Esophagus muscularis mucosa (tissue), 4 donors: Measurements from ENCODE around the gene CFAP157. TPM values are rescaled to one million over a fixed set of nuclear protein-coding genes. Genes with fewer than 3 reads are reported as not detected.

ENCODE experiments used
- DNase-seq: peaks from one replicate; pipeline ENCODE4 v3.0.0-alpha.2; 2017; ENCODE audit errors: extremely low spot score
- H3K27ac ChIP-seq, 4 donors: fragments of 200-600 bp; sonication (generic); replicated peaks in 1 of 4; 1 replicate in 3 of 4; 2 replicates in 1 of 4; pipeline ENCODE4 v1.5.1; 2016 to 2019; ENCODE audit warnings: mild to moderate bottlenecking in 1 of 4
- H3K27me3 ChIP-seq, 4 donors: fragments of 200-600 bp; sonication (generic); one replicate each; pipeline versions ENCODE4 v1.5.1 to v1.6.0; 2016 to 2019
- H3K36me3 ChIP-seq, 4 donors: fragments of 200-600 bp; sonication (generic); one replicate each; pipeline ENCODE4 v1.5.1; 2016 to 2019
- H3K4me1 ChIP-seq, 4 donors: fragments of 200-600 bp; sonication (generic); one replicate each; pipeline ENCODE4 v1.5.1; 2016 to 2019
- H3K4me3 ChIP-seq, 4 donors: fragments of 200-600 bp; sonication (generic); 1 replicate in 2 of 4; 2 replicates in 2 of 4; pipeline ENCODE4 v1.5.1; 2016 to 2019; ENCODE audit warnings: mild to moderate bottlenecking in 4 of 4, moderate library complexity in 1 of 4
- H3K9me3 ChIP-seq, 4 donors: fragments of 200-600 bp; sonication (generic); 1 replicate in 3 of 4; 2 replicates in 1 of 4; pipeline ENCODE4 v1.5.1; 2016 to 2019
- EP300 ChIP-seq: sonication (generic); formaldehyde crosslinking; IDR thresholded peaks from one replicate; pipeline ENCODE4 v1.6.1; 2017; ENCODE audit warnings: antibody characterized with exemption
- POLR2A ChIP-seq: fragments of 450-650 bp; IDR thresholded peaks from one replicate; pipeline ENCODE4 v1.6.1; 2017; ENCODE audit warnings: antibody characterized with exemption, moderate library complexity, mild to moderate bottlenecking, low read depth
- POLR2AphosphoS5 ChIP-seq, 2 donors: sonication (generic); formaldehyde crosslinking; IDR thresholded peaks; one replicate each; pipeline ENCODE4 v1.6.1; 2017; ENCODE audit warnings: antibody characterized with exemption in 2 of 2
- WGBS: methylation state at CpG from one replicate; pipeline ENCODE4 v1.1.5; 2018; 5-methylcytosine and 5-hydroxymethylcytosine counted together
- intact Hi-C: fragments of 100-400 bp; cut with DNase I; formaldehyde crosslinking; loops from one replicate; pipeline ENCODE4 v1.15.1; 2023
- total RNA-seq, 4 donors: library from RNA; depleted of rRNA; stranded (reverse); fragments of >200 nt; gene quantifications; one replicate each; pipeline versions ENCODE4 v1.1.0 to v1.2.1, GENCODE V29; 2016
- TF ChIP-seq, protein P1 (sequence below), 3 experiments: fragments of 200-600 bp in 2 of 3; fragments of 450-650 bp in 1 of 3; sonication (generic) in 2 of 3; IDR thresholded peaks; one replicate each; pipeline ENCODE4 v1.5.1; 2017 to 2019; ENCODE audit warnings: antibody characterized with exemption in 3 of 3, mild to moderate bottlenecking in 2 of 3, moderate library complexity in 1 of 3

Gene CFAP157
- total RNA-seq, 4 donors from 2014 or later: 0.26 to 0.42 TPM; not detected in 2

DNA sequence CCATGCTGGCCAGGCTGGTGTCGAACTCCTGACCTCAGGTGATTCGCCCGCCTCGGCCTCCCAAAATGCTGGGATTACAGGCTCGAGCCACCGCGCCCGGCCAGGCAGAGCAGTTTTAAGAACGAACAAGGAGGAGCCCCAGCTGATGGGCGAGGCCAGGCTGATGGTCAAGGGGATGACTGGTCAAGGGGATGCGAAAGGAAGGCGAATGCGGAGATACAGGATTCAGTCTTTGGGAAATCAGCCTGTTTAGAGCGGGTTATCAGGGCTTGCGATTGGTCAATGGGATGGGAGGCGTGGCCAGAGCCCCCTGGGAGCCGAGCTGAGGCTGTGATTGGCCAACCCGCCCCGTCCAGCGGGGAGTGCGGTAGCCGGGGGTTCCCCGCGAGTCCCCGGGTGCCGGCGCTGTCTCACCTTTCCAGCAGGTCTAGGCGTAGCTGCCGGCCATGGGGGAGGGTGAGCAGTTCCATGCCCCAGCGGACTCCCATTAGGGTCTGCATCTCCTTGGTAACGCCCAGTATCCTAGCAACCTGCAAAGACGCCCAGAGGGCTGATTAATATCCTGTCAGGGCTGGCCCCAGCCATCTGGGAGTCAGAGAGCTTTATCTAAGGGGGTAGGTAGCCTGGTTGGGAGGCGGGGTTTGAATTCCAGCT, 35.8 kb downstream of the CFAP157 start:
- H3K27ac ChIP-seq: peak overlapping the region; percentile 20 to 59 (median 30)
- DNase-seq: no peak
- intact Hi-C loops: no loop called here

DNA sequence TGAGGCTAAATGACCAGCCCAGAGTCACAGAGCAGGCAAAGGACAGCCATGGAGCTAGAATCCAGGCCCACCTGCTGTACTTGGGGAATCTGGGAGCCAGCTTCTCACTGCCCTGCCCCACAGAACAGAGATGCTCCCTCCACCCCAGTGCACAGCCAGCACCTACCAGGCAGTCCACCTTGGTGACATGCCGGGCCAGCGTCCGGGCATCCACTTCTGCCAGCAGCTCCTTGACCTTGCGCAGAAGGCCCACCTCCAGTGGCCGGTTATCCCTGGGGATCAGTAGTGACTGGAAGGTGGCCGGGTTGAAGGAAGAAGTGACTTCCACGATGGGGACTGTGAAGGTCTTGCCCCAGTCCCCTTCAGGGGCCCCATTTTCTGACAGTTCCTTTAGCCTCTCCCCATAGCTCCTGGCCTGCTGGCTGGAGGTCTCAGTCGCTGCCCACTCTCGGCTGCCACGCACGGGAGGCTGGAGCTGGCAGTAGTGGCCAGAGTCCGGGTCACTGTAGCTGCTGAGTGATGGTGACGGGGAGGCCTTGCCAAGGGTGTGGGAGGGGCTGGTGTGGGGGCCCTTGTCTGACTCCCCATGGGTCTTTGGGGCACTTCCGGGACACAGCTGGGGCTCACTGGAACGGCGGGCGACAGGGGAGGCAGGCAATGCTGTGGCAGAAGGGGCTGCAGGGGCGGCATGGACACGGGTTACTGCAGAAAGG, 37.8 kb downstream of the CFAP157 start:
- DNase-seq: no peak
- H3K36me3 ChIP-seq: peaks cover 0 to 97% (median 33%) of the 10 kb centered on the region in 4 donors
- TF ChIP-seq, protein P1, sequence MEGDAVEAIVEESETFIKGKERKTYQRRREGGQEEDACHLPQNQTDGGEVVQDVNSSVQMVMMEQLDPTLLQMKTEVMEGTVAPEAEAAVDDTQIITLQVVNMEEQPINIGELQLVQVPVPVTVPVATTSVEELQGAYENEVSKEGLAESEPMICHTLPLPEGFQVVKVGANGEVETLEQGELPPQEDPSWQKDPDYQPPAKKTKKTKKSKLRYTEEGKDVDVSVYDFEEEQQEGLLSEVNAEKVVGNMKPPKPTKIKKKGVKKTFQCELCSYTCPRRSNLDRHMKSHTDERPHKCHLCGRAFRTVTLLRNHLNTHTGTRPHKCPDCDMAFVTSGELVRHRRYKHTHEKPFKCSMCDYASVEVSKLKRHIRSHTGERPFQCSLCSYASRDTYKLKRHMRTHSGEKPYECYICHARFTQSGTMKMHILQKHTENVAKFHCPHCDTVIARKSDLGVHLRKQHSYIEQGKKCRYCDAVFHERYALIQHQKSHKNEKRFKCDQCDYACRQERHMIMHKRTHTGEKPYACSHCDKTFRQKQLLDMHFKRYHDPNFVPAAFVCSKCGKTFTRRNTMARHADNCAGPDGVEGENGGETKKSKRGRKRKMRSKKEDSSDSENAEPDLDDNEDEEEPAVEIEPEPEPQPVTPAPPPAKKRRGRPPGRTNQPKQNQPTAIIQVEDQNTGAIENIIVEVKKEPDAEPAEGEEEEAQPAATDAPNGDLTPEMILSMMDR (IDR thresholded peaks at IDR 0.05): no peak
- TF ChIP-seq EP300 (no peak), POLR2A (no peak), POLR2AphosphoS5 (IDR thresholded peaks at IDR 0.05) (no peak)

More for the DNA sequence above, 35.8 kb downstream of the CFAP157 start:
- Histone ChIP-seq H3K4me3 (peak overlapping the region; percentile 21 to 36 (median 30)), H3K9me3 (no peaks in the 10 kb centered on the region), H3K4me1 (peaks cover 24 to 31% (median 27%) of the 10 kb centered on the region in 4 donors), H3K36me3 (peaks cover 0 to 95% (median 25%) of the 10 kb centered on the region in 4 donors), H3K27me3 (peaks cover 0 to 53% (median 7%) of the 10 kb centered on the region in 4 donors)
- TF ChIP-seq POLR2AphosphoS5 (IDR thresholded peaks at IDR 0.05) (peak in 1 of 2 donors; percentile 42), POLR2A (no peak)
- 40% methylated on average over 29 of the region's 33 CpGs for WGBS

DNA sequence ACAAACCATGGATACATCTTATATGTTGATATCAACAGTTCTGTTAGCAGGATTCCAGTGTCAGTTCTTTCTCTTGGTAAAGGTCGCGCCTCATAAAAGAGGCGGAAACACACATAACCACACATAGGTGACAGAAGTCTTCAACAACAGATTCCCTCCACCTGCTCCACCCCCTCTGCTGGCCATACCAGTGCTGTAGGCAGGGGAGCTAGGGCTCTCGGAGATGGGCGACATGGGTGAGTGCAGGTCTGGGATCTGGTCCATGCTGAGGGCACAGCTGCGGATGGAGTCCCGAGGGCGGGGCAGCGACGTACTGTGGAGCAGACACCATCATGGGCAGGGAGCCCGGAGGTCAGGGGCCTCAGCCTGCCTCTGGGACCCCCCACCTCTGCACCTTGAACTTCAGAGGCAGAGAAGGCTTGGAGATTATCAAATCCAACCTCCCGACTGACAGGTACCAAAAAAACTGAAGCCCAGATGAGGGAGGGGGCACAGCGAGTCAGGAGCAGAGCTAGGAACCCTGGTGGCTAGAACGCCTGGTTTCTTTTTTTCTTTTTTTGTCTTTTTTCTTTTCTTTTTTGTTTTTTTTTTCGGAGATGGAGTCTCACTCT, 40.3 kb downstream of the CFAP157 start:
- Histone ChIP-seq H3K27me3 (peaks cover 0 to 61% (median 7%) of the 10 kb centered on the region in 4 donors), H3K36me3 (peaks cover 0 to 98% (median 37%) of the 10 kb centered on the region in 4 donors), H3K9me3 (no peaks in the 10 kb centered on the region), H3K4me1 (peaks cover 6 to 11% (median 9%) of the 10 kb centered on the region in 4 donors), H3K27ac (no peak overlapping the region), H3K4me3 (no peak overlapping the region)
- intact Hi-C loops: no loop called here
- no peak for TF ChIP-seq EP300
- TF ChIP-seq, protein P1 (IDR thresholded peaks at IDR 0.05): no peak
- TF ChIP-seq POLR2AphosphoS5 (IDR thresholded peaks at IDR 0.05): no peak
- TF ChIP-seq POLR2A: no peak
- 72% methylated on average over 10 of the region's 15 CpGs for WGBS
- no peak for DNase-seq

More for the DNA sequence above, 37.8 kb downstream of the CFAP157 start:
- H3K4me1 ChIP-seq: peaks cover 24 to 30% (median 26%) of the 10 kb centered on the region in 4 donors
- 89% methylated on average over 15 of the region's 19 CpGs for WGBS
- intact Hi-C loops: no loop called here
- no peak overlapping the region for H3K27ac ChIP-seq
- H3K4me3 ChIP-seq: no peak overlapping the region
- H3K9me3 ChIP-seq: no peaks in the 10 kb centered on the region
- H3K27me3 ChIP-seq: peaks cover 0 to 52% (median 7%) of the 10 kb centered on the region in 4 donors

DNA sequence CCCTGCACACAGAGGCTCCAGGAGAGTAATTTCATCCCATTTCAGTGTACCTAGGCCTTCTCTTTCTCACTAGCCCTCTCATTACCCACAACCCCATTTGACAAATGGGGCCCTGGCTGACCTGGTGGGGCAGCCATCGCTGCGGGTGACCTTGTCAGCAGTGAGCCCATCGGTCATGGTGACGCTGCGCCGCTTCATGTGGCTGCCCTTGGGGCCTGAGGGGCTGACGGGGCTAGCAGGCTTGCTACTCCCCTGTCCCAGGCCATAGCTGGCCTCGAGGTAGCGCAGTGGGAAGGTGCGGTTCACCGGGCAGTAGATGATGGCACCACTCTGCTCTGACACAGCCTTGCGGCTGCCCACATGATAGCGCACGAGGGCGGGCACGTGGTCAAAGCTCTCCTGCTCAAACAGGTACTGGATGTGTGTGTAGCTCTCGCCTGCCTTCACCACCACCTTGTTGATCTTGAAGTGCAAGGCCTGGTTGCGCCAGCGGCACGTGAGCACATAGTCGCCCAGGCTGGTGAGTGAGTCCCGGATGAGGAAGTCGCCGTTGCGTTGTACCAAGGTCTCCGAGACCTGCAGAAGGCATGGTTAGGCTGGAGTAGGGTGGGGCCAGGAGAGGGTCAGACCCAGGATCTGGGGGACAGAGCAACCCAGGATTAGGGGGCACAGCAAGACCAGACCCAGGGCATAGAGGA, 42.5 kb downstream of the CFAP157 start:
- intact Hi-C loops: no loop called here
- WGBS: 90% methylated on average over 12 of the region's 26 CpGs
- Histone ChIP-seq H3K4me3 (no peak overlapping the region), H3K36me3 (peaks cover 0 to 78% (median 30%) of the 10 kb centered on the region in 4 donors), H3K4me1 (peaks cover under 1 to 5% (median 4%) of the 10 kb centered on the region in 4 donors), H3K27me3 (peaks cover 0 to 63% (median 7%) of the 10 kb centered on the region in 4 donors), H3K27ac (no peak overlapping the region), H3K9me3 (no peaks in the 10 kb centered on the region)
- TF ChIP-seq EP300 (no peak), POLR2AphosphoS5 (IDR thresholded peaks at IDR 0.05) (no peak), POLR2A (no peak)
- TF ChIP-seq, protein P1 (IDR thresholded peaks at IDR 0.05): no peak
- no peak for DNase-seq
